Measurements from ENCODE around the gene GARIN6.
"Not testable (repeated sequence)": the region's sequence is repeated elsewhere in the genome, so short reads cannot be mapped to it uniquely, and the experiment has no call there.

Gene GARIN6

DNA sequence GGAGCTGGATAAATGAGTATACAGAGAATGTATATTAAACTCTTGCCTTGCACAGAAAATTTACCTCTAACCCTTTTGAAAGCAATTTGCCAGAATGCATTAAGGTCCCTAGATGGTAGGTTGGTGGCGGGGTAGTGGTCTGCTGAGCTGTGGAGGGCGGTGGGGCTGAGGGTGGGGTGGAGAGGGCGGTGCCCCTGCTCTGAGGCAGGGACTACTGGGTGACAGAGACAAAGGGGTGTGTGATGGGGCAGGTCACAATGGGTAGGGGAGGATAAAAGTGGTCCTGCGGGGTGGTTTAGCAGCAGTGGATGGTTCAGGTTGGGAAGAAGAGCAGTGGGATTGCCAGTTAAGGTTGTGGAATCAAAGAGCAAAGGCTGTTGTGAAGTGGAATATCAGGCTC lies at the start of gene GARIN6:
Gene GARIN6, plus strand, starts transcription at position 301 of the 400 bp plus-strand sequence. CDS start 422 bp downstream, outside the sequence.
- DNase-seq = no peak

DNA sequence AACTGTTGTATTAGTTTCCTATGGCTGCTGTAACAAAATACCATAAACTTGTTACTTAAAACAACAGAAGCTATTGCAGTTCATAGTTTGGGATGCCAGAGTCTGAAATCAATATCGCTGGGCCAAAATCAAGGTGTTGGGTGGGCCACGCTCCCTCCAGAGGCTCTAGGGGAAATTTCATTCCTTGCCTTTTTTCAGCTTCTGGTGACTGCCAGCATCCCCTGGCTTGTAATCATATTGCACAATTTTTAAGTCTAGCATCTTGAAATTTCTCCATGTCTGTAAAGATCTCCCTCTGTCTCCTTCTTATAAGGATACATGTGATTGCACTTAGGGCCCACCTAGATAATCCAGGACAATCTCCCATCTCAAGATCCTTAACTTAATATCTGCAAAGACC lies 48.8 kb upstream of the GARIN6 start:
- no peak for DNase-seq

DNA sequence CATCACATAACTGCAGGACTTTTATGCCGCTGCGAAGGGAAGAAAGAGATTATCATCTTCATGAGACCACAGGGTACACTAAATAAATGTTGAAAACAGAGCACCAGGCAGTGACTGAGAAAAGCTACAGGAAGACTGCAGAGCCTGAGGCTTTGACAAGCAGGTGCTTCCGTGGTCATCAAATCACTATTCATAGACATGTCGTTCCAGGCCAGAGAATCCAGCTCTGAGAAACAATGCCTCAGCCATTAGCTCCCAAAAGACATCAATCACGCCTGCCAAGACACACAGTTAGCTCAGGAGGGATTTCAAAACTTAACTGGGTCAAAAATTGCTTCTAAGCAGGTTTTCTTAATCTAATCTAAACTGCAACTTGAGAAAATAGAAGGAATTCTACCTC lies 47.2 kb upstream of the GARIN6 start:
- DNase-seq = no peak

DNA sequence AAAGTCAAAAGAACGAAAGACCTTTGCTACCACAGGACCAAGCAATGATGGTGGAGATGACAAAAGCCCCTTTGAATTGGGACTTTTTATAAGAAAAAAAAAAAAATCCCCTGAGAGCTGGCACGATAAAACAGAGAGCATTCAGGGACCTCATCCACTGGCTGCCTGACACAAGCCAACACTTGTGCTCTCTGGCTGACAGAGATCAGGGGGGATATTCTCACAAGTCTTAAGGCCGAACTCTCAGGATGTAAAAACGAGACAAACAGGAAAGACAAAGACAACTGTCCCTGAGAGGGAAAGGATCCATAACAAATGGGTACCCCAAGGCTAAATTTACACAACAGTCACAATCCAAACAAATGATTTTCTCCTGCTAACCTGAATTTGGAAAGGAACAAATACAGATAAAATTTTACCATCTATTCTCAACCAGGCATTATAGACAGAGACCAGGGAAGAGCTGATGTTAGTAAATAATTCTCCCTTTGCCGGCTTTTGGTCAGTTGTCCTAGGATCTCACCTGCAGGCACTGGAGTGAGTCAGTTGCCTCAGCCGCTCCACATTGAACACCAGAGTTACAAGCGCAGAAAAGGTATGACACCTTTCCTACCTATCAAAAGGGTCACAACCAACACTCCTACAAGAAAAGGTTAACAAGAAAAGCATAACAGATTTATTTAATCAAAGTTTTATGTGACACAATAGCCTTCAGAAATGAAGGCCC lies 37.9 kb upstream of the GARIN6 start:
- no peak for DNase-seq

DNA sequence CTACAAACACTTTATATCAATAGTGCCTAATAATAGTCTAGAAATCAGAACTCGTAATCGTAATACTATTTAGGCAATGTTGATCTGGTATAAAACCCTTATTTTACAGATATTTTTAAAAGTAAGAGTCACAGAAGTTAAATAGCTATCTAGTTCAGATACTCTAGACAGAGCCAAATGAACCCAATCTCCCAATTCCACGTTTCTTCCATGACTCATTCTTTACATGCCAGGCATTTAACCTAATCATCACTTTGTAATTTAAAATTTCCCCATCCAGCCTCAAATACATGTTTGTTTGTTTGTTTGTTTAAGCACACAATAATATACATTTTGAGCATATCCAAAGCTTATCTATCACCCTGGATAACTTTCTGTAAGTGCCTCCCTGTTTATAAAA lies 36.4 kb upstream of the GARIN6 start:
- no peak for DNase-seq

DNA sequence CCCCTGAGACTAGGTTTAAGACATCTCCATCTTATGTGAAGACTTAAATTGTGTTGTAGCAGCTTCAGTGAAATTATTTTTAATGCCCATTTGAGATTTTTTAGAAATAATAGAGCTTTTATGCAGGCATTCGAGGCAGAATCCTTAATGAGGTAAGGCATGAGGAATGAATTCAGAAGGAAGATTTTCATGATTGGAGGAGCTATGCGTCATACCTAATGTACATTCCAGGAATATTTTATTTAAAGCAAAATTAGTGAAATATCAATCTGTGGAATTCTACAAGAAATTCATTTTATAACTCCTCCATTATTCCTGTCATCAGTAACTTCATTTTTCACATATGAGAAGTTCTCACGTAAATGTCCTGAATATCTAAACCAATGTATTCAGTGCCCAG lies 36.0 kb upstream of the GARIN6 start:
- DNase-seq = no peak

DNA sequence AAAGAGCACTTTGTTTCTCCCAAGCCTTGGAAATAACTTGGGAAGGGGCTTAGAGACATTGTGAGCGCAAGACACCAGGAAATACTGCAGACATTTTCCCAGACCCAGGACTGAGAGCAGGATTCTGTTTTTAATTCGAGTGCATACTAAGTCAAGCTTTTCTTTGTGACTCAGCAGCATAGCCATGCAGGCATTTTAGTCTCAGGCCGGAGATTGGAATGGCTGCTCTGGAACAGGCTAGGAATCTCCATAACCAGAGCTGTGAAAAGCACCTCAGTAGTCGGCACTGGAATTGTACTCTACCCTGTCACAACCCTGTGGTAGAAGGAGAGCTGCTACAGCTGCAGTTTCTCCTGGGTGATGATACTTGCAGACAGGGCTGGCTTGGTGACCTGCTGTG lies 28.9 kb upstream of the GARIN6 start:
- DNase-seq = no peak

DNA sequence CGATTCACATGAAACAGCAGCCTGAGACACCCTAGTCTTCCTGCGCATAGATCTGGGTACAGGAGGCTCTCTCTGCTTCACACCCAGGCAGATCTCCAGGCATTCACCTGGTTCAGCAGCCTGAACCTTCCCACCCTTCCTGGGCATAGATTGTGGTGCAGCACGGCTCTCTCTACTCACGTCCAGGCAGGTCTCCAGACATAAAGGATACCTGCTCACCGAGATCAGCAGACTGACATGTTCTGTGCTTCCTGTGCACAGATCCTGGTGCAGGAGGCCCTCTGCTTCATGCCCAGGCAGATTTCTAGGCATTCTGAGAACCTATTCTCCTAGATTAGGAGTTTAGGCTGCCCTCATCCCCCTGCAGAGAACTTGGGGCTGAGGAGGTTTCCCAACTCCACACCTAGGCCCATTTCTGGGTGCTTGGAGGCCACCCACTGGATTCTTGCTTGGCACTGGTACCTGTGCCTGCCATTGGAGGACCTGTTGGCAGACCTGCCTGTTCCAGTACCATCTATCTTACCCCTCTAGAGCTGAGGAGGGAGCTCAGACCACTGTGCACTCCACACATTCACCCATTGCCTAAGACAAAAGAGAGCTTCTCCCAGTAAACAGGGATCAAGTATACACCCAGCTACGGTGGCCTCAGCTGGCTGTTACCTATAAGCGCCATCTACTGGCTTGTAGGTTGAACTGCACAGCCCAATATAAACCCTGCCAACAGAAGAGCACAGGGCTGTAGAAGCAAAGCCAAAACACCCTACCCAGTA lies 28.0 kb upstream of the GARIN6 start:
- DNase-seq = no peak

DNA sequence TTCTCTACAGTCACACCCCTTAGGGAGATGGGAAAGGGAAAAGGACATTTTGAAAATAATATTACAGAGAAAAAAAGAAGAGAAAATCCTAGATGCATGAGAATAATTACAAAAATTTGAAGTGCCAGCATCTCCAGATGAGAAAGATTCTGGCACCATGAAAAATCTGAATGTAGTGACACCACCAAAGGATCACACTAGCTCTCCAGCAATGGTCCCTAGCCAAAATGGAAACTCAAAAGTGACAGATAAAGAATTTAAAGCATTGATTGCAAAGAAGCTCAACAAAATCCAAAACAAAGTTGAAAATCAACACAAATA lies 27.4 kb upstream of the GARIN6 start:
- DNase-seq = no peak

DNA sequence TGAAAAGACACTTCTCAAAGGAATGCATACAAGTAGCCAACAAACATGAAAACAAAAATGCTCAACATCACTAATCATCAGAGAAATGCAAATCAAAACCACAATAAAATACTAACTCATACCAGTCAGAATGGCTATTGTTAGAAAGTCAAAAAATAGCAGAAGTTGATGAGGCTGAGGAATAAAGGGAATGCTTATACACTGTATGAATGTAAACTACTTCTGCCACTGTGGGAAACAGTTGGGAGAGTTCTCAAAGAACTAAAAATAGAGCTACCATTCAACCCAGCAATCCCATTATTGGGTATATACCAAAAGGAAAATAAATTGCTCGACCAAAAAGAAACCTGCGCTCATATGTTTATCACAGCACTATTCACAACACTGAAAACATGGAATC lies 23.0 kb upstream of the GARIN6 start:
- DNase-seq = not testable (repeated sequence)

DNA sequence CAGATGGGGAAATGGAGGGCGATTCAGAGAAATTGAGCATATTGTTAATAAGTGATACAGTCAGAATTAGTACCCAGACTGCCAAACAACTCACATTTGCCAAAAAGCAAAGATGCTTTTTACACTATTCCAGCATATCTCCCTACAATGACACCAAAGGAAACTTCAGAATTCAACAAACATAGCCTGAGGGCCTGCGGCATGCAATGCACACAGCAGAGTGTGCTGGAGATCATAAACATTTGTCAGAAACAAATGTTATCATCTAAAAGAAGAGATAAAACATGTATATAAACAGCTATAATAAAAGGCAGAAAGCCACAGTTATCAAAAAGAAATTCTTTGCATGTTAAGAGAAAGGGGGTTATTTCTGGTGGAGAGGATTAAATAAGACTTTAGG lies 20.1 kb upstream of the GARIN6 start:
- no peak for DNase-seq

DNA sequence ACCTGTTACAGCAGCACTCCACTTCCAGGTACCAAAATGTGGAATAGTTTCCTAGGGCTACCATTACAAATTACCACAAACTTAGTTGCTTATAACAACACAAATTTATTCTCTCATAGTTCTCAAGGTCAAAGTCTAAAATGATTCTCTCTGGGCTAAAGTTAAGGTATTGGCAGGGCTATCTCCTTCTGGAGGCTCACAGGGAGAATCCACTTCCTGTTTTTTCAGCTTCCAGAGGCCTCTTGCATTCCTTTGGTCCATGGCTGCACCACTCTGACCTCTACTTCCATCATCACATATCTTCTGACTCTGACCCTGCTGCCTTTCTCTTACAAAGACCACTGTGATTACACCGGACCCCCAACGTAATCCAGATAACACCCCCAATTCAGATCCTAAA lies 2.9 kb upstream of the GARIN6 start:
- DNase-seq = no peak

DNA sequence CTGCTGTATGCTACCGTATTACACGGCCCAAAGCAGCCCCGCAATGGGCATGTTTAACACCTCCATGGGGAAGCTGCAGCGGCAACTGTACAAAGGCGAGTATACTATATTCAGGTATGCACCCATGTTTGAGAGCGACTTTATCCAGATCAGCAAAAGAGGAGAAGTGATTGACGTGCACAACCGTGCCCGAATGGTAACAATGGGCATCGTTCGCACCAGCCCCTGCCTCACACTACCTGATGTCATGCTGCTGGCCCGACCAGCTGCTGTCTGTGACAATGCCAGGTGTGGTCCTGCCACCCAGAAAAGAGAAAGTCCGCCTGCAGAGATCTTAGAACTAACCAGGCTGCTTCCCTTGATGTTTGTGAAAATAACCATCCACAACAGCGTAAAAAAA lies 630 bp downstream of the GARIN6 start:
- DNase-seq = no peak

DNA sequence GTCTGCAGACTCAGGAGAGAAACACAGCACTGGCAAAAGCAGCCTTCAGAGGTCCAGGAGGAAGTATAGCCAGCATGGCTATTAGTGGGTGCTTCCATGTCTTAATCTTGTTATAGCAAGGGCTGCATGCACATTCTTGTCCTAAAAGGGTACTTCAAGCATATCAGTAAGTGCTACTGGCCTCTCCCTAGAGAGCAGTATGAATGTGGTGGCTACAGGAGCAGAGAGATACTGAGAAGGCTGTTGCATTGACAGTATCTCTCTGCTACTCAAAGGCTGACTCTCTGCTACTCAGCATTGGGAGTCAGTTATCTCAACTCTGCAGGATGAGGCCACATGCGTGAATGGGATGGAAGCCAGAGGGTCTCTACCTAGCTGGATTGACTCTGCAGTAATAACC lies 2.0 kb downstream of the GARIN6 start:
- DNase-seq = no peak

DNA sequence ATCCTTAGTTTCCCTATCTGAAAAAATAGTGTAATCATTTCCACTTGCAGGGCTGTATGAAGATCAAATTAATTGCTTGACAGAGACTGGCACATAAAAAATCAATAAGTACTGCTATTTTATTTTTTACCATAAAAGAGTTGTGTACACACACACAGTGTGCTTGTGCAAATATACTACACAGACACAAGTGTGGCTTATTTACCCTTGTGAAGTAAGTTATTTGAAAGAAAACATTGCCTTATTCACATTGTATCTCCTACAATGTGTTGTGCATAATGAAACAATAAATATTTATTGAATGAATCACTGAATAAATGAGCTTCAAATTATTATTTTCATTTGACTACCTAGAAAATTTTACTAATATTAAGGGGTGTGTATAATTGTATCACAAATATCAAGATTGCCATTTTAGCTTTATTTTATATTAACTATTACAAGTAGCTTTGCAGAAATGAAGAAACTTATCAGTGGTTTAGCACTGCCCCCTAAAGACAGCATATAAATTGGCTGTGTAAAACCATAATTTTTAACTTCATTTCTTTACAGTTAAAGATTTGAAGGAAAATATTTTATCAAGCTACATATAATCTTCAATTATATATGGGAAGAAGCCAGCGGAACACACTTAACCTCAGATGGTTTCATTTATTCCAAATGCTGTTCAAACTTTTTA lies 11.3 kb downstream of the GARIN6 start:
- no peak for DNase-seq

DNA sequence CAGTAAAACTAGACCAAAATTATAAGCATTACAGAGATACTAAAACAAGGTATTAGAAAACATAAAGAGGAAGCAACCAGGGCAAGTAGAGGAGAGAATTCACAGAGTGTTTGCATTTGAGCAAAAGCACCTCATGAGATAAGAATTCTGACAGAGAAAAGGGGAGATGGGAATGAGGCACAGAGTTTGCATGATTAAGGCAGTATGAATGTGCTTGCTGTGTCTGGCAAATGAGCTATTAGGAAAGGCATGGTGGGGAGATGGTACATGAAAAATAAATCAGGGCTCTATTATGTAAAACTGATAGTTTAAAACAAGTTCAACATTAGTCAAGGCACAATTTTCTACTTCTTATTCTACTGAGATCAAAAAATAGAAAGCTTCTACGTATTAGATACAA lies 23.1 kb downstream of the GARIN6 start:
- no peak for DNase-seq

DNA sequence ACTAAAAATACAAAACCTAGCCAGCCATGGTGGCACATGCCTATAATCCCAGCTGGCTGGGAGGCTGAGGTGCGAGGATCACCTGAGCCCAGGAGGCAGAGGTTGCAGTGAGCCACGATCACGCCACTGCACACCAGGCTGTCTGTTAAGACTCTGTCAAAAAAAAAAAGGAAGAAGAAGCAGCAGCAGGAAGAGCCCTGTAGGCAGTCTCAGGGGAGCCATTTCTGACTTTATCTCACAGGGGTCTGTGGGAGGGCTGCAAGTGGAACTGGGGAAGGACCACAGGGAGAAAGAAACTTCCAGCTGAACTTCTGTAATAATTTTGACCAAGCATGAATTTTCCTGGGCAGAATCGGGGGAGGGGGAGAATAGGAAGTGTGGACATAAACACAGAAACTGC lies 32.7 kb downstream of the GARIN6 start:
- no peak for DNase-seq

DNA sequence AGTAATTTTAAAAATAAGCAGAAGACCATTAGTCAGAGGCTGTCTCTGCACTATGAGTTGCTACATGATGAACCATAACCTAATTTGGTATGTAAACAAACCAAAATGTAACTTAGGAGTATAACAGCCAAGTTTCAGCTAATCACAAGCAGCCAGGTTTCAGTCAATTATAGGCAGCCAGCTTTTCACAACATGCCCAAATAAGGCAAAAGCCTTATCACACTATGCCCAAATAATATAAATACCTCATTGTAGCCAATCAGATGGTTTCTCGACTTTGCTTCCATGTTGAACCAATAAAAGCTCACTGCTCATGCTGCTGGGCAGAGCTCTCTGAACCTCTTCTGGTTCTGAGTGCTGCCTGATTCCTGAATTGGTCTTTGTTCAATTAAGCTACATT lies 38.6 kb downstream of the GARIN6 start:
- no peak for DNase-seq

DNA sequence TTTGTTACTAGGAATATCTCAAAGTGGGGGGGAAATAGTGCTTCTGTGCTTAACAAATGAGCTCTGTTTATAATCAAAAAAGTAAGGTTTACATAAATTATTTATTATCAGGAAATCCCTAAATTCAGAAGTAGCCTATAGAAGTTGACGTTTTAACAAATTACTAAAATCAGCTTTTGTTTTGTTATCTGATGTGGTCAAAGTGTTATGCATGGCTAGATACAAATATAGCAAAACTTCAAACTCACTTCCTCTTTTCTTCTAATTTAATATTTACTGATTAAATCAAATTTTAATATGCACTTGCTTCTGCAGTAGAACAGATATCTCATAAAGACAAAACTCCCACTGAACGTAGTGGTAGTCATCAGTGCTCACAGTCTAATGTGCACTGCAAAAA lies 47.5 kb downstream of the GARIN6 start:
- DNase-seq = no peak
